ENCODE data around the gene DIPK1B.

DIPK1B gene

DNA sequence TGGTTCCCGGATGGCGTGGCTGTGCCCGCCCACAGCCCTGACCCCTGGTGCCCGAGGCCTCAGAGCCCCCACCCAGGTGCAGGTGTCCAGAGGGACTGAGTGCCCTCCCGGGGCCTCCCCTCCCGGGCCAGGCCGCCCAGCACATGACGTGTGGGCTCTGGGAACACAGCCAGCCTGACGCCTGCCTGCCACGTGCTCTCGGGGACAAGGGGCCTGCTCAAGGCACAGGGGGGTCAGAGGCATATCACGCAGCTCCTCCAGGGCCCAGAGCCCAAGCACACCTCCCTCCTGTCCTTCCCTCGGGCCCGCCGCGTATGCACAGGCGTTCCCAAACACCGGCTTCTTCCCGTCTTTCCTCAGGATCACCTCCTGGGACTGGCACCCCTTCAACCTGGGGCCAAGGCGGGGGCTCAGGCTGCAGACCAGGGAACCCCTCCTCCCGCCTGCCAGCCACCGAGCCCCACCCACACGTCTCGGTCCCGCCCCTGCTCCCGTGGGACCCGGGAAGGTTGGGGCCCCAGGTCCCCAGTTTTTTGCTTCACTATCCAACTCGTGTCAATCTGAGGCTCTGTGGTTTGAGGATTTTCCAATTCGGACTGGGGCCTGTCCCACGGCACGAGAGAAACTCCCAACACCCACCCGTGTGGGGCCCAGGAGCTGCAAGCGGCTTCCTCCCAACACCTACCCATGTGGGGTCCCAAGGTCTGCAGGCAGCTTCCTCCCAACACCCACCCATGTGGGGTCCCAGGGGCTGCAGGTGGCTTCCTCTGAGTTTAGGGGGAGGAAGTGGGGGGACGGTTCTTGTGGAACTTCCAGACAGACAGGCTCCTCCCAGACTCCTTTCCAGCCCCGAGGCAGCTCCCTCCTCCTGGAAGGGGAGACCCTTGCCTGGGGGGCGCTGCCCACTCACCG lies 28.9 kb downstream of the DIPK1B start:
- peak; percentile 30 for DNase-seq

- DNase-seq, result no peak
These were observed 29.7 kb downstream of the DIPK1B start for GRCh38 chr9:136741883-136742571.

DNA sequence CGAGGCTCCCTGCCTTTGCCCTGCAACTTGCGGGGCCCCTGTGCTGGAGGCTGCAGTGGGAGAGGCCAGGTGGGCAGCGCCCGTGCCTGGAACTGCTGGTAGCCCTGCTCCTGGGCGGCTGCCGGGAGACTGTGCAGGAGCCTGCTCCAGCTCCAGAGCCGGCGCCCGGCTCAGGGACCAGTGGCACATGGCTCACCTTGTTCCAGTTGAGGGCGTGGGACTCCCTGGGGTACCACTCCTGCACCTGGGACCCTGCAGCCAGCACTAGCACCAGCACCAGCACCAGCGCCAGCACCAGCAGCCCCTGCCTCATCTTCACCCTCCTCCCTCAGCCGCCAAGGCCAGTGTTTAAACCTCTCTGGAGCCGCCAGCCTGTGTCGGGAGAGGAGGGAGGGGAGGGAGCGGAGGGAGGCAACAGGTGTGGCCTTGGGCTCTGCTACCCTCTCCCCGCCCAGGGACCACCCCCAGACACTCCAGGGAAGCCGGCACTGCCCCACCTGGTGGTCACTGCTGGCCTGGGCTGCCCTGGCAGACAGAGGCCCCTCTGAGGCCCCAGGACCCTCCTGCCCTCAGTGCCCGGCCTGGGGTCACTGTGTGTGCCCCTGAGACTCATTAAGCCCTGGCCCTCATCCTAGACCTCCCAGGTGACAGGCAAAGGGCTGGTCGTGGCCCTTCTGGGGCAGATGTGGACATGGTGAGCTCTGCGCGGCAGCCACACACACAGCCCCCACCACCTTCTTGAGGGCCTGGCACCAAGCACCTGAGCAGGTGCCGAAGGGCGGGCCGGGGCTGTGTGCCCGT lies 30.4 kb downstream of the DIPK1B start, which contains the start of gene LCN10:
TSS of gene LCN10 (minus strand) at position 350 of the 801 bp plus-strand sequence. CDS start at position 313, 37 bp downstream.
- no peak for DNase-seq

GRCh38 chr9:136743639-136744211 lies 31.4 kb downstream of the DIPK1B start:
- DNase-seq, result no peak

DNA sequence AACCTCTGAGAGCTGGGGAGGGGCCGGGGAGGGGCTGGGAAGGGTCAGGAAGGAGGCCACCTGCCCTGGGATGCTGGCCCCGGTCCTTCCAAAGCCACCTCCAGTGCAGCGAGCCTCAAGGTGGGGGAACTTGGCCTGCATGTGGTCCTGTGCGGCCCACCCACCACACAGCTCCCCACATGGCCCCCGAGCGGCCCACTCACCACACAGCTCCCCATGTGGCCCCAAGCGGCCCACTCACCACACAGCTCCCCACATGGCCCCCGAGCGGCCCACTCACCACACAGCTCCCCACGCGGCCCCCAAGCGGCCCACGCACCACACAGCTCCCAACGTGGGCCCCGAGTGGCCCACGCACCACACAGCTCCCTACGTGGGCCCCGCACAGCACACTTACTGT lies 32.4 kb downstream of the DIPK1B start:
- no peak for DNase-seq

GRCh38 chr9:136745389-136746154 lies 33.2 kb downstream of the DIPK1B start:
- DNase-seq, result no peak

DNA sequence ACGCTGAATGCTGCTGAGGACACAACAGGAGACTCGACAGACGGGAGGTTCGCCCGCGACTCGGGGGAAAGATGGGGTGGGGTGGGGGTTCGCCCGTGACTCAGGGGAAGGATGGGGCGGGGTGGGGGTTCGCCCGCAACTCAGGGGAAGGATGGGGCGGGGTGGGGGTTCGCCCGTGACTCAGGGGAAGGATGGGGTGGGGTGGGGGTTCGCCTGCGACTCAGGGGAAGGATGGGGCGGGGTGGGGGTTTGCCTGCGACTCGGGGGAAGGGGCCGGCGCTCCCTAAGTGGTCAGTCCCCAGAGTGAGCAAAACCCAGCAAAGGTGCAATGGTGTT lies 33.8 kb downstream of the DIPK1B start:
- DNase-seq, result no peak

DNA sequence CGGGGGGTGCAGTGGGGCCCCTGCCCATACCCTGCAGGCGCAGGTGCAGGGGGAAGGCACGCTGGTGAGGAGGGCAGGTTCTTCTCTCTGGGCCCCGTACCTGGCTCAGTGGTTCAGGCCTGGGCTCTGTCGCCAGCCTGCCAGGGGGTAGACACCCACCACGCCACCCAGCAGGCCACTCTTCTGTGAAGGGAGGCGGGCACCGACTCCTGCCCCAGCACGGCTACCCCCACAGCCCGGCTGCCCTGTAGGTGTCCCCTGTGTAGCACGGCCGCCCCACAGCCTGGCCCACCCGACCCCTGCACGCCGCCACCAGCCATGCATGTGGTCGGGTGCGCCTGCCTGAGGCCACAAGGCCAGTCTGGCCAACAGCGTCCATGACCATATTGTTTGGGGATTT lies 34.2 kb downstream of the DIPK1B start:
- no peak for DNase-seq

- DNase-seq, result no peak
These were observed 35.0 kb downstream of the DIPK1B start for GRCh38 chr9:136747161-136748060.

GRCh38 chr9:136748201-136748600 lies 35.8 kb downstream of the DIPK1B start, which contains the start of gene LCN6:
LCN6 (minus strand) TSS chr9:136748525; CDS start chr9:136748483, 42 bp downstream.
- no peak for DNase-seq

DNA sequence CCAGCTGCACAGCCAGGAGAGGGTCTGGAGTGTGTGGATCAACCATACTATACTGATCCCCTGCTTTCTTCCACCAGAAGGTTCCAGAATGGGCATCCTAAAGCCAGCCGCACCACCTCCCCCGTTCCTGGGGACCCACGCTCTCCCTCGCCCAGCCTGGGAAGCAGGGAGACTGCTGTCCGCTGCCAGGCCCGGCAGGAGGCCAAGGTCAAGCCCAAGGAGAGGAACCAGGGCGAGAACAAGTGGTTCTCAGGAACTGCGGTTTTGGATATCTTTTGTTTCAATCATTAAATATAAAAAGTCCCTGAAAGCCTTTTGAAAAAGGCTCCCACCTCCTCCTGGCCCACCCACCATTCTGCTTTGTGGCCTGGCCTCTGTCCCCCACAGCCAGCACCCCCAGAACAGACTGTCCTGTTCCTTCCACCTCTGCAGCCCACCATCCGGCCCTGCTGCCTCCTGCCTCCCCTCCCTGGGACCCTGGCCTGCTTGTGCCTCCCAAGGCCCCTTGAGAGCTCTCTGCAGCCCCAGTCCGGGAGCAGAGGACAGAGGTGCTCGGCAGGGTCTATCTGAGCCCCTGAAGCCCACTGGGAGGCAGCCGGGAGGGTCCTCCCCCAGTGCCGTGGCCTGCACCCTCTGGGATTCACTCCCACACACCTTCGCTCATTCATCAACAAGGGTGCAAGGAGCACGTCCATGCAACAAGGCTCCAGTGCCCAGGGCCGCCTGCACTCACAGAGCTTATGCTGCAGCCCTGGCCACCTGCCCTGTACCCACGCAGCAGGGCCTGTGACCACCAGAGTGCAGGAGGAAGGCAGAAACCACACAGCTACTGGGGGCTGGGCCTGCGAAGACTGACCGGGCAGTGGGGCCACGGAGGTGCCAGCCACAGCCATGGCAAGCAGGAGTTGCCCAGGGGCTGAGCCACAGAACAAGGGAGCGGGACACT lies 36.6 kb downstream of the DIPK1B start:
- no peak for DNase-seq

GRCh38 chr9:136750526-136750925 lies 38.2 kb downstream of the DIPK1B start:
- no peak for DNase-seq

DNA sequence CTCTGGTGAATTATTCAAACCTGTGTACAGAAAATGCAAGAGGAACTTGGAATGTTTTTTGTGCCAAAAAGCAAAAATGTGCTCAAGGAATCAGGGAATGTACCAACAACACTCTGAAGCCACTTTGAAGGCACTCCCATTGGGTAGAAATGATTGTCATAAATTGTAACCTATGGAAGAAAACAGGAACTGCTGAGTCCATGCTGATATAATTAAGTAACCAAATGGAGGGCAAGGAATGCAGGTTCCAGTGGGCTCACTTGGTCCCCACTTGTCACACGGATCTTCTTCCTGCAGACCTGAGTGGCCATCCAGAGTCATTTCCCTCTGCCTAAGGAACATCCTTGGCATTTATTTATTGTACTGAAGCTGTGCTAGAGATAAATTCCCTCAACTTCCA lies 38.9 kb downstream of the DIPK1B start:
- DNase-seq, result no peak

DNA sequence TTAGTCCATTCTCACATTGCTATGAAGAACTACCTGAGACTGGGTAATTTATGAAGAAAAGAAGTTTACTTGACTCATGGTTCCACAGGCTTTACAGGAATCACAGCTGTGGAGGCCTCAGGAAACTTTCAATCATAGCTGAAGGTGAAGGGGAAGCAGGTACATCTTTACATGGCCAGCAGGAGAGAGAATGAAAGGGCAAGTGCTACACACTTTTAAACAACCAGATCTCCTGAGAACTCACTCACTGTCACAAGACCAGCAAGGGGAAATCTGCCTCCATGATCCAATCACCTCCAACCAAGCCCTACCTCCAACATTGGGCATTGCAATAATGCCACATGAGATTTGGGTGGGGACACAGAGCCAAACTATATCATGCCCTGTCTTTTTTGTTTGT lies 39.4 kb downstream of the DIPK1B start:
- DNase-seq, result no peak

- DNase-seq, result no peak
These were observed 41.1 kb downstream of the DIPK1B start for GRCh38 chr9:136753371-136754058.

DNA sequence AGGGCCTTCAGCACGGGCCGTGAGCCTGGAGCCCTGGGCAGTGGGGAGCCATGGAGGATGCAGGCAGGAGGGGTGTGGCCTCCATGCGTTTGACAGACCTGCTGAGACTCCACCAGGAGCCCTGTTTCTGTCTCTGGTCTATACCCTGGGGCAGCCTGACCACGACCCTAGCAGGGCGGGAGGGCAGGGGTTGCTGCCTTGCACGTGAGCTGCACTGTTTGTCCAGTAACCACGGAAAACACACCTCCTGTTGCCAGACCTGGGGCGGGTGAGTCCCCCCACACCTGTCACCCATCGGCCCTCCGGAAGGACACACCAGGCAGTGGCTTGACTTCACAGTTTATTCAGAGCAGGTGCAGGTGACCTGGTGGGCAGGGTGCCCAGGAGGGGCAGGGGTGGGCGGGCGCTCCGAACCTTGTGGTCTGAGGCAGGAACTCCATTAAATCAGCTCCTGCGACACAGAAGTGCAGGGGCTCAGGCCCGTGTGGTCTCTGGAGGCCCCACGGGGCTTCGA lies 41.7 kb downstream of the DIPK1B start:
- no peak for DNase-seq

DNA sequence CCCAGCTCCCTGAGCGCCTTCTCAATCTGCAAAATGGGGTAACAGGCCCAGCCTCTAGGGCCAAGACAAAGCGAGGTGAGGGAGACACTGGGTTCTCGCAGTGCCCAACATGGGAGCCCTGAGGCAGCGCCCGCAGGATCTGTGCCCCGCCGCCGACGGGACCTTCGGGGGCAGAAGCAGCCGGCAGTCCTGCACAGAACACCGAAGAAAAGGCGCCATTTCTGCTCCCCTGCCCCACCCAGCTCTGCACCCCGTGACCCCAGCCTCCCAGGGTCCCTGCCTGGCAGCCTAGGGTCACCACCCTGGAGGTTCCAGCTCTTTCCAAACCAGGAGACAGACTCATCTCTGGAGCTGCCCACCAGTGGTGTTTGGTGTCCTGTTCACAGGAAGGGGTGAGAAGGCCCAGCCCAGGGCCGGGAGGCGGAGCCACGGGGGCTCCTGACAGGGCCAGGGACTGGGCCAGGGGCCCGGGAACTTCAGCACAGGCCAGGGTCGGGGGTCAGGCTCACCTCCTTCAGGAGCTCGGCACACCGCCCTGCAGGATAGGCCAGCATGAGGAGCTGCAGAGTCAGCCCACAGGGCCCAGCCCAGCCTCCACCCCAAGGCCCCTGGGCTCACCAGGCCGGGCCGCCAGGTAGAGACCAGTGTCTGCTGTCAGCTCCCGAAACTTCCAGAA lies 42.4 kb downstream of the DIPK1B start:
- DNase-seq, result no peak
